Liver (tissue), 9 donors: ENCODE data around the gene GSTO2. TPM values are rescaled to one million over a fixed set of nuclear protein-coding genes. Genes with fewer than 3 reads are reported as not detected.

Experiments used
- DNase-seq: peaks from one replicate; pipeline ENCODE4 v3.0.0-alpha.2; 2017; ENCODE audit warnings: low spot score
- H3K27ac ChIP-seq, 2 donors: one replicate each; pipeline ENCODE4 v1.7.0; 2013; ENCODE audit warnings: inconsistent platforms in 2 of 2, low read length in 2 of 2, control low read depth in 1 of 2, low read depth in 1 of 2, mild to moderate bottlenecking in 1 of 2
- H3K27me3 ChIP-seq, 4 donors: one replicate each; pipeline versions ENCODE4 v1.6.1 to v1.7.0; 2013; ENCODE audit warnings: low read length in 3 of 4, inconsistent platforms in 1 of 4, mild to moderate bottlenecking in 1 of 4, moderate library complexity in 1 of 4; ENCODE audit not compliant: control insufficient read depth in 4 of 4, insufficient read depth in 4 of 4
- H3K36me3 ChIP-seq, 4 donors: one replicate each; pipeline versions ENCODE4 v1.6.1 to v1.7.0; 2013; ENCODE audit warnings: low read length in 3 of 4, mild to moderate bottlenecking in 3 of 4, low read depth in 1 of 4, moderate library complexity in 1 of 4; ENCODE audit not compliant: control insufficient read depth in 4 of 4, insufficient read depth in 3 of 4
- H3K4me1 ChIP-seq, 4 donors: one replicate each; pipeline versions ENCODE4 v1.6.1 to v1.7.0; 2013; ENCODE audit warnings: low read length in 3 of 4, mild to moderate bottlenecking in 3 of 4, moderate library complexity in 1 of 4; ENCODE audit not compliant: control insufficient read depth in 4 of 4, insufficient read depth in 4 of 4
- H3K4me3 ChIP-seq, 3 donors: one replicate each; pipeline versions ENCODE4 v1.6.1 to v1.7.0; 2013; ENCODE audit warnings: low read length in 3 of 3, control low read depth in 1 of 3, low read depth in 1 of 3, mild to moderate bottlenecking in 1 of 3
- H3K9ac ChIP-seq, 2 donors: one replicate each; pipeline ENCODE4 v1.7.0; 2013; ENCODE audit warnings: low read length in 2 of 2, mild to moderate bottlenecking in 2 of 2, moderate library complexity in 2 of 2, control low read depth in 1 of 2, low read depth in 1 of 2
- H3K9me3 ChIP-seq, 4 donors: one replicate each; pipeline versions ENCODE4 v1.6.1 to v1.7.0; 2013; ENCODE audit warnings: low read length in 3 of 4; ENCODE audit not compliant: control insufficient read depth in 4 of 4
- EGR1 ChIP-seq, 2 donors: IDR thresholded peaks; 2 replicates each; pipeline ENCODE4 v1.6.1; 2016 to 2018; ENCODE audit warnings: antibody characterized with exemption in 2 of 2, low read depth in 2 of 2
- FOXA1 ChIP-seq: IDR thresholded peaks from 2 replicates; pipeline ENCODE4 v1.6.1; 2016; ENCODE audit warnings: antibody characterized with exemption
- FOXA2 ChIP-seq: IDR thresholded peaks from 2 replicates; pipeline ENCODE4 v1.6.1; 2016; ENCODE audit warnings: antibody characterized with exemption
- GABPA ChIP-seq, 2 donors: IDR thresholded peaks in 1 of 2; conservative IDR thresholded peaks in 1 of 2; 2 replicates each; pipeline ENCODE4 v1.6.1; 2016; ENCODE audit warnings: antibody characterized with exemption in 2 of 2, mild to moderate bottlenecking in 1 of 2, moderate library complexity in 1 of 2
- HNF4A ChIP-seq, 2 donors: conservative IDR thresholded peaks; 2 replicates each; pipeline ENCODE4 v1.6.1; 2016; ENCODE audit warnings: antibody characterized with exemption in 2 of 2, mild to moderate bottlenecking in 2 of 2
- HNF4G ChIP-seq: IDR thresholded peaks from 2 replicates; pipeline ENCODE4 v1.6.1; 2016; ENCODE audit warnings: antibody characterized with exemption
- JUND ChIP-seq, 2 donors: IDR thresholded peaks; 2 replicates each; pipeline ENCODE4 v1.6.1; 2016; ENCODE audit warnings: antibody characterized with exemption in 2 of 2
- MAX ChIP-seq: IDR thresholded peaks from 2 replicates; pipeline ENCODE4 v1.6.1; 2016; ENCODE audit warnings: antibody characterized with exemption
- NR2F2 ChIP-seq: IDR thresholded peaks from 2 replicates; pipeline ENCODE4 v1.6.1; 2016; ENCODE audit warnings: antibody characterized with exemption
- RAD21 ChIP-seq, 2 donors: IDR thresholded peaks; 2 replicates each; pipeline ENCODE4 v1.6.1; 2016; ENCODE audit warnings: antibody characterized with exemption in 2 of 2, mild to moderate bottlenecking in 2 of 2
- RXRA ChIP-seq, 2 donors: IDR thresholded peaks; 2 replicates each; pipeline ENCODE4 v1.6.1; 2017 to 2018; ENCODE audit warnings: antibody characterized with exemption in 2 of 2, mild to moderate bottlenecking in 1 of 2
- SP1 ChIP-seq: IDR thresholded peaks from 2 replicates; pipeline ENCODE4 v1.6.1; 2018; ENCODE audit warnings: antibody characterized with exemption, mild to moderate bottlenecking
- TAF1 ChIP-seq: conservative IDR thresholded peaks from 2 replicates; pipeline ENCODE4 v1.6.1; 2016; ENCODE audit warnings: antibody characterized with exemption, mild to moderate bottlenecking
- YY1 ChIP-seq: IDR thresholded peaks from 2 replicates; pipeline ENCODE4 v1.6.1; 2016; ENCODE audit warnings: antibody characterized with exemption, mild to moderate bottlenecking
- WGBS: extraction: QIAGEN DNeasy Blood & Tissue Kit; methylation state at CpG from one replicate; pipeline ENCODE4 v1.1.7; 2013; 5-methylcytosine and 5-hydroxymethylcytosine counted together
- polyA plus RNA-seq, 2 donors: library from polyadenylated mRNA; stranded (reverse) in 1 of 2; unstranded in 1 of 2; fragments of 200-250 nt in 1 of 2; fragments of >200 nt in 1 of 2; fragmentation: Nextera tagmentation in 1 of 2; extraction: Ambion mirVana in 1 of 2; gene quantifications; one replicate each; pipeline versions ENCODE4 v1.2.1 to v1.2.3, GENCODE V29; 2013 to 2015
- total RNA-seq, 2 donors: library from RNA; depleted of rRNA; stranded (reverse); fragments of >200 nt; gene quantifications; one replicate each; pipeline ENCODE4 v1.2.3, GENCODE V29; 2014
- TF ChIP-seq, protein P1 (sequence below): fragments of 150-350 bp; IDR thresholded peaks from 2 replicates; pipeline ENCODE4 v1.5.1; 2017; ENCODE audit warnings: improper control_type of control experiment, low read depth, low read length; ENCODE audit not compliant: missing input control
- TF ChIP-seq, protein P2 (sequence below): IDR thresholded peaks from 2 replicates; pipeline ENCODE4 v1.6.1; 2016; ENCODE audit warnings: antibody characterized with exemption, mild to moderate bottlenecking
- TF ChIP-seq, protein P3 (sequence below): IDR thresholded peaks from 2 replicates; pipeline ENCODE4 v1.6.1; 2016; ENCODE audit warnings: antibody characterized with exemption
- TF ChIP-seq, protein P4 (sequence below): IDR thresholded peaks from 2 replicates; pipeline ENCODE4 v1.6.1; 2016; ENCODE audit warnings: antibody characterized with exemption
- donor health status: healthy.
- donor health status: healthy.
- donor health status: healthy.
- donor health status: healthy.
- donor health status: healthy.

Gene GSTO2
- total and polyA plus RNA-seq, 4 donors = 1.0 to 4.6 (median 1.7) TPM

- Histone ChIP-seq H3K9me3 (no peaks in the 10 kb centered on the region), H3K4me3 (no peak overlapping the region), H3K27me3 (no peaks in the 10 kb centered on the region), H3K27ac (no peak overlapping the region), H3K4me1 (peaks cover 0 to 5% (median 2%) of the 10 kb centered on the region in 4 donors), H3K36me3 (peaks cover 0 to 23% (median 6%) of the 10 kb centered on the region in 4 donors), H3K9ac (no peak overlapping the region)
- TF ChIP-seq FOXA2 (no peak), JUND (IDR thresholded peaks at IDR 0.05) (no peak), YY1 (no peak), GABPA (IDR thresholded peaks at IDR 0.05 in 1 of 2, conservative IDR thresholded peaks at IDR 0.05 in 1 of 2) (no peak), EGR1 (IDR thresholded peaks at IDR 0.05; ENCODE audit: low read depth in 2 of 2) (no peak)
- TF ChIP-seq, protein P1, sequence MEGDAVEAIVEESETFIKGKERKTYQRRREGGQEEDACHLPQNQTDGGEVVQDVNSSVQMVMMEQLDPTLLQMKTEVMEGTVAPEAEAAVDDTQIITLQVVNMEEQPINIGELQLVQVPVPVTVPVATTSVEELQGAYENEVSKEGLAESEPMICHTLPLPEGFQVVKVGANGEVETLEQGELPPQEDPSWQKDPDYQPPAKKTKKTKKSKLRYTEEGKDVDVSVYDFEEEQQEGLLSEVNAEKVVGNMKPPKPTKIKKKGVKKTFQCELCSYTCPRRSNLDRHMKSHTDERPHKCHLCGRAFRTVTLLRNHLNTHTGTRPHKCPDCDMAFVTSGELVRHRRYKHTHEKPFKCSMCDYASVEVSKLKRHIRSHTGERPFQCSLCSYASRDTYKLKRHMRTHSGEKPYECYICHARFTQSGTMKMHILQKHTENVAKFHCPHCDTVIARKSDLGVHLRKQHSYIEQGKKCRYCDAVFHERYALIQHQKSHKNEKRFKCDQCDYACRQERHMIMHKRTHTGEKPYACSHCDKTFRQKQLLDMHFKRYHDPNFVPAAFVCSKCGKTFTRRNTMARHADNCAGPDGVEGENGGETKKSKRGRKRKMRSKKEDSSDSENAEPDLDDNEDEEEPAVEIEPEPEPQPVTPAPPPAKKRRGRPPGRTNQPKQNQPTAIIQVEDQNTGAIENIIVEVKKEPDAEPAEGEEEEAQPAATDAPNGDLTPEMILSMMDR = no peak
- no peak for DNase-seq
- whole genome bisulfite sequencing = 98% methylated on average over 22 of the region's 22 CpGs
Measured at GRCh38 chr10:104315486-104315921, 46.5 kb downstream of the GSTO2 start.

DNA sequence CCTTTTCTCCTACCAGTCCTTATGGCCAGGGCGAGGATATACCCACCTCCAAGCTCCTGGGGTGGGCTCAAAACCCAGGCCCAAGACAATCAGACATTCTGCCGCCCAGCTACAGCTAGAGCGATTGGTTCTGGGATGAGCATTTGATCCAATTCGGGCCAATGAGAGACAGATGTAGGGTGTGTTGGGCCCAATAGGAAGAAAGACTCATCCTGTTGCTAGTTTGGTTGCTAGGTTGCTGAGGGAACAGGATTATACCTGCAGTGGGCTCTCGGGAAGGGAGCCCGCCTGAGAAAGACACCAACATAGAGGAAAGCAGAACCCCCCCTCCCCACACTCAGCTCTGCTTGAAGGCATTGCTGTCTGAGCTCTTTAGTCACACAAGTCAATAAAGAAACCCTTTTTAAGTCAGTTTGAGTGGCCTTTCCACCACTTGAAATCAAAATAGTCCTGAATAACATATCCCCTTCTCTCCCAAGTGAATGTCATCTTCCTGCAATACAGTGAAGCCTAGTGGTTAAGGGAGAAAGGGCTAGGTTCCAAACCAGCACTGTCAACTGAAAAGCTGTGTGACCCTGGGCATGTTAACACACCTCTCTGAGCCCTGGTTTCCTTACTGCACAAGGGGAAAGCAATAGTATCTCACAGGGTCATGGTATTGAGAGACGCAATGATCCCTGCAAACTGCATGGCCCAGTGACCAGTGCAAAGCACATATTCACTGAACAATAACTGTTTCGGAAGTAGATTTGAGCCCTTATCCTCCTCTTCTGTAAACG lies 47.5 kb downstream of the GSTO2 start:
- Histone ChIP-seq H3K27ac (no peak overlapping the region), H3K36me3 (peaks cover 0 to 23% (median 6%) of the 10 kb centered on the region in 4 donors), H3K4me3 (no peak overlapping the region), H3K4me1 (peaks cover 0 to 5% (median 2%) of the 10 kb centered on the region in 4 donors), H3K27me3 (no peaks in the 10 kb centered on the region), H3K9ac (no peak overlapping the region), H3K9me3 (no peaks in the 10 kb centered on the region)
- TF ChIP-seq TAF1 (no peak), YY1 (no peak), GABPA (IDR thresholded peaks at IDR 0.05 in 1 of 2, conservative IDR thresholded peaks at IDR 0.05 in 1 of 2) (no peak), FOXA2 (no peak), NR2F2 (no peak), HNF4G (no peak), RXRA (IDR thresholded peaks at IDR 0.05) (no peak), EGR1 (IDR thresholded peaks at IDR 0.05; ENCODE audit: low read depth in 2 of 2) (no peak), JUND (IDR thresholded peaks at IDR 0.05) (no peak), MAX (no peak), FOXA1 (no peak), SP1 (no peak), RAD21 (IDR thresholded peaks at IDR 0.05) (no peak), HNF4A (conservative IDR thresholded peaks at IDR 0.05) (no peak)
- TF ChIP-seq, protein P2, sequence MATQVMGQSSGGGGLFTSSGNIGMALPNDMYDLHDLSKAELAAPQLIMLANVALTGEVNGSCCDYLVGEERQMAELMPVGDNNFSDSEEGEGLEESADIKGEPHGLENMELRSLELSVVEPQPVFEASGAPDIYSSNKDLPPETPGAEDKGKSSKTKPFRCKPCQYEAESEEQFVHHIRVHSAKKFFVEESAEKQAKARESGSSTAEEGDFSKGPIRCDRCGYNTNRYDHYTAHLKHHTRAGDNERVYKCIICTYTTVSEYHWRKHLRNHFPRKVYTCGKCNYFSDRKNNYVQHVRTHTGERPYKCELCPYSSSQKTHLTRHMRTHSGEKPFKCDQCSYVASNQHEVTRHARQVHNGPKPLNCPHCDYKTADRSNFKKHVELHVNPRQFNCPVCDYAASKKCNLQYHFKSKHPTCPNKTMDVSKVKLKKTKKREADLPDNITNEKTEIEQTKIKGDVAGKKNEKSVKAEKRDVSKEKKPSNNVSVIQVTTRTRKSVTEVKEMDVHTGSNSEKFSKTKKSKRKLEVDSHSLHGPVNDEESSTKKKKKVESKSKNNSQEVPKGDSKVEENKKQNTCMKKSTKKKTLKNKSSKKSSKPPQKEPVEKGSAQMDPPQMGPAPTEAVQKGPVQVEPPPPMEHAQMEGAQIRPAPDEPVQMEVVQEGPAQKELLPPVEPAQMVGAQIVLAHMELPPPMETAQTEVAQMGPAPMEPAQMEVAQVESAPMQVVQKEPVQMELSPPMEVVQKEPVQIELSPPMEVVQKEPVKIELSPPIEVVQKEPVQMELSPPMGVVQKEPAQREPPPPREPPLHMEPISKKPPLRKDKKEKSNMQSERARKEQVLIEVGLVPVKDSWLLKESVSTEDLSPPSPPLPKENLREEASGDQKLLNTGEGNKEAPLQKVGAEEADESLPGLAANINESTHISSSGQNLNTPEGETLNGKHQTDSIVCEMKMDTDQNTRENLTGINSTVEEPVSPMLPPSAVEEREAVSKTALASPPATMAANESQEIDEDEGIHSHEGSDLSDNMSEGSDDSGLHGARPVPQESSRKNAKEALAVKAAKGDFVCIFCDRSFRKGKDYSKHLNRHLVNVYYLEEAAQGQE = no peak
- TF ChIP-seq, protein P3, sequence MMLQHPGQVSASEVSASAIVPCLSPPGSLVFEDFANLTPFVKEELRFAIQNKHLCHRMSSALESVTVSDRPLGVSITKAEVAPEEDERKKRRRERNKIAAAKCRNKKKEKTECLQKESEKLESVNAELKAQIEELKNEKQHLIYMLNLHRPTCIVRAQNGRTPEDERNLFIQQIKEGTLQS = no peak
- TF ChIP-seq, protein P4, sequence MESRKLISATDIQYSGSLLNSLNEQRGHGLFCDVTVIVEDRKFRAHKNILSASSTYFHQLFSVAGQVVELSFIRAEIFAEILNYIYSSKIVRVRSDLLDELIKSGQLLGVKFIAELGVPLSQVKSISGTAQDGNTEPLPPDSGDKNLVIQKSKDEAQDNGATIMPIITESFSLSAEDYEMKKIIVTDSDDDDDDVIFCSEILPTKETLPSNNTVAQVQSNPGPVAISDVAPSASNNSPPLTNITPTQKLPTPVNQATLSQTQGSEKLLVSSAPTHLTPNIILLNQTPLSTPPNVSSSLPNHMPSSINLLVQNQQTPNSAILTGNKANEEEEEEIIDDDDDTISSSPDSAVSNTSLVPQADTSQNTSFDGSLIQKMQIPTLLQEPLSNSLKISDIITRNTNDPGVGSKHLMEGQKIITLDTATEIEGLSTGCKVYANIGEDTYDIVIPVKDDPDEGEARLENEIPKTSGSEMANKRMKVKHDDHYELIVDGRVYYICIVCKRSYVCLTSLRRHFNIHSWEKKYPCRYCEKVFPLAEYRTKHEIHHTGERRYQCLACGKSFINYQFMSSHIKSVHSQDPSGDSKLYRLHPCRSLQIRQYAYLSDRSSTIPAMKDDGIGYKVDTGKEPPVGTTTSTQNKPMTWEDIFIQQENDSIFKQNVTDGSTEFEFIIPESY = no peak
- TF ChIP-seq, protein P1 = no peak
- no peak for DNase-seq
- 94% methylated on average over 9 of the region's 9 CpGs for WGBS
